Right lobe of liver (tissue), 6 donors: Measurements from ENCODE around the gene CAP2. TPM values are rescaled to one million over a fixed set of nuclear protein-coding genes. Genes with fewer than 3 reads are reported as not detected.
"Not testable (repeated sequence)": the region's sequence is repeated elsewhere in the genome, so short reads cannot be mapped to it uniquely, and the experiment has no call there.

Experiments used
- ATAC-seq, 4 donors: fragments of 200-7000 bp; cut with Tn5 transposase; one replicate each; pipeline ENCODE4 v1.9.1; 2020; ENCODE audit warnings: mild to moderate bottlenecking in 4 of 4, moderate library complexity in 4 of 4
- DNase-seq, 3 donors: peaks; one replicate each; pipeline ENCODE4 v3.0.0-alpha.2; 2020
- H3K27ac ChIP-seq, 3 donors: fragments of 200-600 bp; one replicate each; pipeline ENCODE4 v1.8.0; 2022
- H3K27me3 ChIP-seq, 2 donors: fragments of 200-600 bp; one replicate each; pipeline ENCODE4 v1.8.0; 2022
- H3K36me3 ChIP-seq, 4 donors: fragments of 200-600 bp; sonication (generic) in 1 of 4; one replicate each; pipeline versions ENCODE4 v1.5.1 to v1.8.0; 2017 to 2022; ENCODE audit warnings: control low read depth in 1 of 4
- H3K4me1 ChIP-seq, 4 donors: fragments of 200-600 bp; sonication (generic) in 1 of 4; one replicate each; pipeline versions ENCODE4 v1.5.1 to v1.8.0; 2017 to 2022; ENCODE audit warnings: control low read depth in 1 of 4
- H3K4me3 ChIP-seq, 3 donors: fragments of 200-600 bp; one replicate each; pipeline ENCODE4 v1.8.0; 2022
- H3K9me3 ChIP-seq, 4 donors: fragments of 200-600 bp; sonication (generic) in 1 of 4; one replicate each; pipeline versions ENCODE4 v1.5.1 to v1.8.0; 2017 to 2022; ENCODE audit warnings: control low read depth in 1 of 4
- POLR2A ChIP-seq: fragments of 450-650 bp; IDR thresholded peaks from one replicate; pipeline ENCODE4 v1.6.1; 2017; ENCODE audit warnings: antibody characterized with exemption, mild to moderate bottlenecking
- WGBS: methylation state at CpG from one replicate; pipeline ENCODE4 v1.1.6; 2018; ENCODE audit warnings: low coverage, low lambda C conversion rate; ENCODE audit not compliant: insufficient coverage; ENCODE audit errors: missing lambda C conversion rate; 5-methylcytosine and 5-hydroxymethylcytosine counted together
- intact Hi-C, 2 donors: fragments of 100-400 bp; cut with DNase I; formaldehyde crosslinking; loops; one replicate each; pipeline versions ENCODE4 v1.11.2 to v1.14.1; 2022
- total RNA-seq, 6 experiments: library from RNA; depleted of rRNA in 2 of 6; stranded (reverse); fragments of >200 nt in 2 of 6; fragmentation: NEBNext Ultra II Directional in 3 of 6; extraction: Animal tissue kit (Norgen Biotek cat#: 25700) in 3 of 6; gene quantifications; one replicate each; pipeline versions ENCODE4 v1.1.0 to v1.2.4, GENCODE V29; 2016 to 2023
- TF ChIP-seq, protein P1 (sequence below), 4 donors: fragments of 200-600 bp in 3 of 4; fragments of 450-650 bp in 1 of 4; IDR thresholded peaks; one replicate each; pipeline versions ENCODE4 v1.5.1 to v1.8.0; 2016 to 2022; ENCODE audit warnings: antibody characterized with exemption in 4 of 4, mild to moderate bottlenecking in 2 of 4
- donor health status: DM: no; HTN: yes; CAD: no.
- donor health status: DM: no; HTN: no; CAD: no.
- donor health status: DM: no; HTN: no; CAD: no.
- donor health status: DM: no; HTN: yes; CAD: no.
- donor health status: DM: no; HTN: yes; CAD: no.

Gene CAP2
- total RNA-seq, 6 experiments from 2014 or later, result 2.1 to 7.4 (median 6.1) TPM

DNA sequence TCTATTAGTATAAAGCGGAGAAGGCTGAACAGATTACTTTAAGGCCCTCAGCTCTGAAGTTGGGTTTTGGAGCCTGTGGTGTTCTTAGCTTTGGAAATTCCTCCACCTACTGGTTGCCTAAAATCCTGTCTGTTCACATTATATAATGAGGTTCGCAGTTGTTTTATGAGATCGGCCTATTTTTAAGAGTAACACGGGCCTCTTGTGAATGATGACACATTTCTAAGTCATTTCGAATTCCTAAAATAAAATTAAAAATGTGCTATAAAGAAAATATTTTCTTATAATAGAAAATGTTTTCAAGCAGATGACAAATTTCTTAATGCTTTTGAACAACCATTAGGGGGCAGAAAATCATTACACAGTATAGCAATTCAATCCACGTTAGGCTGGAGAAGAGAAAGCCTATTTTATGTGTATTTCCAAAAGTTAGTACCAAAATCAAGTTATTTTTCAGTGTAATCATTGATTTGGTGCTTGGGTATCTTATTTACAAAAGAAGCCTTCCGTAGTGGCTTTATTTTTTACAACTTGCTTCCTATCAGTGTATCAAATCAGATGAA is 190.9 kb downstream of the CAP2 start:
- Histone ChIP-seq H3K27ac (peak overlapping the region in 2 of 3 donors; percentile 24 to 46), H3K36me3 (no peaks in the 10 kb centered on the region), H3K27me3 (no peaks in the 10 kb centered on the region), H3K4me3 (peak overlapping the region in 1 of 3 donors; percentile 32), H3K9me3 (no peaks in the 10 kb centered on the region), H3K4me1 (peaks cover 0 to 13% (median 0%) of the 10 kb centered on the region in 4 donors)
- peak; percentile 82 to 91 (median 88) for ATAC-seq
- no peak for DNase-seq
- intact Hi-C loops, result loop anchor here (5.0 kb wide), 2 partner anchors 307 to 427 kb away; no protein-coding TSS in a partner anchor
- TF ChIP-seq, protein P1, sequence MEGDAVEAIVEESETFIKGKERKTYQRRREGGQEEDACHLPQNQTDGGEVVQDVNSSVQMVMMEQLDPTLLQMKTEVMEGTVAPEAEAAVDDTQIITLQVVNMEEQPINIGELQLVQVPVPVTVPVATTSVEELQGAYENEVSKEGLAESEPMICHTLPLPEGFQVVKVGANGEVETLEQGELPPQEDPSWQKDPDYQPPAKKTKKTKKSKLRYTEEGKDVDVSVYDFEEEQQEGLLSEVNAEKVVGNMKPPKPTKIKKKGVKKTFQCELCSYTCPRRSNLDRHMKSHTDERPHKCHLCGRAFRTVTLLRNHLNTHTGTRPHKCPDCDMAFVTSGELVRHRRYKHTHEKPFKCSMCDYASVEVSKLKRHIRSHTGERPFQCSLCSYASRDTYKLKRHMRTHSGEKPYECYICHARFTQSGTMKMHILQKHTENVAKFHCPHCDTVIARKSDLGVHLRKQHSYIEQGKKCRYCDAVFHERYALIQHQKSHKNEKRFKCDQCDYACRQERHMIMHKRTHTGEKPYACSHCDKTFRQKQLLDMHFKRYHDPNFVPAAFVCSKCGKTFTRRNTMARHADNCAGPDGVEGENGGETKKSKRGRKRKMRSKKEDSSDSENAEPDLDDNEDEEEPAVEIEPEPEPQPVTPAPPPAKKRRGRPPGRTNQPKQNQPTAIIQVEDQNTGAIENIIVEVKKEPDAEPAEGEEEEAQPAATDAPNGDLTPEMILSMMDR (IDR thresholded peaks at IDR 0.05), result peak; percentile 81 to 93 (median 86)
- TF ChIP-seq POLR2A, result no peak
- WGBS, result under 1% methylated on average over 7 of the region's 7 CpGs

DNA sequence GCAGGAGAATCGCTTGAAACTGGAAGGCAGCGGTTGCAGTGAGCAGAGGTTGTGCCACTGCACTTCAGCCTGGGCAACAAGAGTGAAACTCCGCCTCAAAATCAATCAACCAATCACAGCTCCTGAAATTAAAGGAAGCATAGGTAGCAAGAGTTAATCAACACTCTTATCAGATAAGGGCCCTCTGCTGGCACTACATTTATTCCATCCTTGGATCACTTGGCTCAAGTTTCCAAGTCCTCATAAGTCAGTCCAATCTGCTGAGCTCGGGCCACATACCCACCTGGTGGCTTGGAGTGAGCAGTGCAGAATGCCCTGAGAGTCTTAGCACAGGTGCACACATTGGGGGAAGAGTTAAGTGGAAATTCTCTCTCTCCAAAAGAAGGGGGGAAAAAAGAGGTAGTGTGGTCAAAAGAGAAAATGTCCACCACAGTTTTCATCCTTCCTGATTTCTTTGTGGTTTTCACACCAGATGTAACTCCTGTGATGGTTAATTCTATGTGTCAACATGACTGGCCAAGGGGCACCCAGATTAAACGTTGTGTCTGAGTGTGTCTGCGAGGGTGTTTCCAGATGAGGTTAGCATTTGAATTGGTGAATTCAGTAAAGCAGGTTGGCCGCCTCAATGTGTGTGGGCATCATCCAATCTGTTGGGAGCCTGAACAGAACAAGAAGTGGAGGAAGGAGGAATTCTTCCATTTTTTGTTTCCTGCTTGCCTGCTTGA is 192.5 kb downstream of the CAP2 start:
- H3K27ac ChIP-seq, result no peak overlapping the region
- intact Hi-C loops, result loop anchor here in 1 of 2 donors (5.0 kb wide), 1 partner anchor 211 kb away; no protein-coding TSS in a partner anchor
- no peaks in the 10 kb centered on the region for H3K36me3 ChIP-seq
- H3K4me3 ChIP-seq, result no peak overlapping the region
- no peak for TF ChIP-seq POLR2A
- TF ChIP-seq, protein P1 (IDR thresholded peaks at IDR 0.05), result peak; percentile 21 to 36 (median 34)
- ATAC-seq (peak; percentile 57 to 67 (median 60)), DNase-seq (no peak)
- no peaks in the 10 kb centered on the region for H3K27me3 ChIP-seq
- 22% methylated on average over 5 of the region's 7 CpGs for WGBS
- H3K4me1 ChIP-seq, result peaks cover 0 to 13% (median 0%) of the 10 kb centered on the region in 4 donors
- no peaks in the 10 kb centered on the region for H3K9me3 ChIP-seq

DNA sequence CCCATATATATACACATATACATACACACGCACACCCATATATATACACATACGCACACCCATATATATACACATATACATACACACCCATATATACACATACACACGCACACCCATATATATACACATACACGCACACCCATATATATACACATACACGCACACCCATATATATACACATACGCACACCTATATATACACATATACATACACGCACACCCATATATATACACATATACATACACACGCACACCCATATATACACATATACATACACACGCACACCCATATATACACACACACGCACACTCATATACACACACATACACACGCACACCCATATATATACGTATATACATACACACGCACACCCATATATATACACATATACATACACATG is 193.2 kb downstream of the CAP2 start:
- not testable (repeated sequence) for DNase-seq, H3K27ac ChIP-seq, ATAC-seq, H3K27me3 ChIP-seq, H3K4me3 ChIP-seq, H3K36me3 ChIP-seq, H3K9me3 ChIP-seq
- 84% methylated on average over 13 of the region's 13 CpGs for WGBS
- intact Hi-C loops, result loop anchor here in 1 of 2 donors (5.0 kb wide), 1 partner anchor 211 kb away; no protein-coding TSS in a partner anchor
- peaks cover 0 to 13% (median 0%) of the 10 kb centered on the region in 4 donors for H3K4me1 ChIP-seq

DNA sequence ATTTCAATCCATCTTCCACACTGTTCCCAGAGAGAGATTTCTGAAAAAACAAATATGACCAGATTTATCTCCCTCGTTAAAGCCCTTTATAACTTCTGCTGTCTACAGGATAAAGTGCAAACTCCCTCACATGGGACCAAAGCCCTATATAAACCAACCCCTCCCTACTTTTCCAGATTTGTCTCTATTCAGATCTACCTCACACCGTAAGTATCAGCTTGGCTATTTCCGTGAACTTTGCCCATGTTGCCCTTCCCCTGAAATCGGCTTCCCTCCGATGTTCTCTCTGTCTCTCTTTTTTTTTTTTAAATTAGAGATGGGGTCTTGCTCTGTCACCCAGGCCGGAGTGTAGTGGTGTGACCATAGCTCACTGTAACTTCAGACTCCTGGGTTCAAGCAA is 194.6 kb downstream of the CAP2 start:
- H3K9me3 ChIP-seq, result no peaks in the 10 kb centered on the region
- no peak overlapping the region for H3K27ac ChIP-seq
- no peaks in the 10 kb centered on the region for H3K36me3 ChIP-seq
- ATAC-seq (no peak), DNase-seq (no peak)
- WGBS, result 64% methylated on average over 6 of the region's 6 CpGs
- H3K4me1 ChIP-seq, result peaks cover 0 to 13% (median 0%) of the 10 kb centered on the region in 4 donors
- intact Hi-C loops, result loop anchor here in 1 of 2 donors (5.0 kb wide), 1 partner anchor 209 kb away; no protein-coding TSS in a partner anchor
- H3K4me3 ChIP-seq, result no peak overlapping the region
- TF ChIP-seq, protein P1 (IDR thresholded peaks at IDR 0.05), result no peak
- no peak for TF ChIP-seq POLR2A
- no peaks in the 10 kb centered on the region for H3K27me3 ChIP-seq
